ENCODE data around the gene MMP2. TPM values are rescaled to one million over a fixed set of nuclear protein-coding genes. Genes with fewer than 3 reads are reported as not detected.

Gene MMP2
- total and polyA plus RNA-seq, 2 of the 13 experiments (the other 11 are each of a cell fraction or from before 2014, with no cell fraction given): 0.31 to 1.3 TPM

- TF ChIP-seq ZFYVE20 (CRISPR knock-in tag; IDR thresholded peaks at IDR 0.05; ENCODE audit: borderline replicate concordance, low read depth): no peak; the same call in 1 of the 2 replicates
- TF ChIP-seq MXI1 (IDR thresholded peaks at IDR 0.05; ENCODE audit: borderline replicate concordance, low read depth, low read length): no peak
- TF ChIP-seq AKAP8 (CRISPR knock-in tag; IDR thresholded peaks at IDR 0.05): no peak
- TF ChIP-seq ZNF598 (CRISPR knock-in tag; IDR thresholded peaks at IDR 0.05; ENCODE audit: borderline replicate concordance): peak; percentile 60; the same call in 1 of the 2 replicates
- TF ChIP-seq MIER2 (CRISPR knock-in tag; IDR thresholded peaks at IDR 0.05): no peak
- no peak for TF ChIP-seq ZNF572 (CRISPR knock-in tag; IDR thresholded peaks at IDR 0.05)
- no peak for TF ChIP-seq FOXK2 (IDR thresholded peaks at IDR 0.05)
- TF ChIP-seq ZNF773 (CRISPR knock-in tag; IDR thresholded peaks at IDR 0.05; ENCODE audit: borderline replicate concordance): no peak
- peak; percentile 48; the same call in 1 of the 2 replicates for TF ChIP-seq ZFAT (CRISPR knock-in tag; conservative IDR thresholded peaks at IDR 0.05)
- TF ChIP-seq CBX2 (IDR thresholded peaks at IDR 0.05; ENCODE audit: low read depth, low read length): no peak
- no peak for TF ChIP-seq CBX2 (CRISPR knock-in tag; IDR thresholded peaks at IDR 0.05; ENCODE audit: low read depth)
- no peak; the same call in 1 of the 2 replicates for TF ChIP-seq ZNF768 (CRISPR knock-in tag; IDR thresholded peaks at IDR 0.05)
- TF ChIP-seq ZNF782 (CRISPR knock-in tag; IDR thresholded peaks at IDR 0.05; ENCODE audit: borderline replicate concordance): 0 out of 2 replicates have a peak, but pooled peaks have one; percentile 44
- no peak for TF ChIP-seq FOXO4 (CRISPR knock-in tag; conservative IDR thresholded peaks at IDR 0.05)
- TF ChIP-seq ZNF124 (CRISPR knock-in tag; IDR thresholded peaks at IDR 0.05): no peak
- TF ChIP-seq ZNF354B (CRISPR knock-in tag; IDR thresholded peaks at IDR 0.05): no peak
- TF ChIP-seq ZFP91 (CRISPR knock-in tag; IDR thresholded peaks at IDR 0.05; ENCODE audit: borderline replicate concordance): peak; percentile 47; the same call in 1 of the 2 replicates
- no peak for TF ChIP-seq SIX4 (CRISPR knock-in tag; IDR thresholded peaks at IDR 0.05)
- TF ChIP-seq ZBTB44 (CRISPR knock-in tag; IDR thresholded peaks at IDR 0.05): no peak
- no peak for TF ChIP-seq ZNF121 (CRISPR knock-in tag; IDR thresholded peaks at IDR 0.05)
- peak; percentile 71 for TF ChIP-seq DRAP1 (CRISPR knock-in tag; IDR thresholded peaks at IDR 0.05)
- TF ChIP-seq RARA (CRISPR knock-in tag; IDR thresholded peaks at IDR 0.05): no peak
- TF ChIP-seq FOXP1 (IDR thresholded peaks at IDR 0.05): no peak
- no peak for TF ChIP-seq FOXP1 (CRISPR knock-in tag; IDR thresholded peaks at IDR 0.05)
- TF ChIP-seq CAMTA2 (CRISPR knock-in tag; IDR thresholded peaks at IDR 0.05; ENCODE audit: borderline replicate concordance): peak; percentile 88; the same call in 1 of the 2 replicates
- no peak for TF ChIP-seq ZMYM4 (CRISPR knock-in tag; IDR thresholded peaks at IDR 0.05)
- TF ChIP-seq NAIF1 (CRISPR knock-in tag; IDR thresholded peaks at IDR 0.05; ENCODE audit: borderline replicate concordance): no peak
These were observed 30.2 kb downstream of the MMP2 start, which contains the start of gene LPCAT2 (continued) for GRCh38 chr16:55508941-55509931.

All from HepG2 (cell line).